ENCODE data around the gene SIDT2.

SIDT2 gene

GRCh38 chr11:117157507-117157906 is 21.0 kb upstream of the SIDT2 start:
- no peak for TF ChIP-seq CTCF (IDR thresholded peaks at IDR 0.05; ENCODE audit: low read depth, low read length)
- in situ Hi-C loops (cut with HindIII; ENCODE audit: low sequenced_read_pairs): no loop called here
- DNase-seq (ENCODE audit: low read depth, low spot score): no peak

GRCh38 chr11:117159892-117160291 is 18.7 kb upstream of the SIDT2 start:
- in situ Hi-C loops (cut with HindIII; ENCODE audit: low sequenced_read_pairs): no loop called here
- no peak overlapping the region for H3K4me3 ChIP-seq (ENCODE audit: low read depth, low read length)
- no peak for TF ChIP-seq CTCF (IDR thresholded peaks at IDR 0.05; ENCODE audit: low read depth, low read length)
- no peak for DNase-seq (ENCODE audit: low read depth, low spot score)

More at GRCh38 chr11:117157507-117157906, 21.0 kb upstream of the SIDT2 start:
- H3K4me3 ChIP-seq (ENCODE audit: low read depth, low read length): no peak overlapping the region

GRCh38 chr11:117160826-117161225 is 17.7 kb upstream of the SIDT2 start:
- in situ Hi-C loops (cut with HindIII; ENCODE audit: low sequenced_read_pairs): no loop called here
- no peak for TF ChIP-seq CTCF (IDR thresholded peaks at IDR 0.05; ENCODE audit: low read depth, low read length)
- DNase-seq (ENCODE audit: low read depth, low spot score): no peak
- H3K4me3 ChIP-seq (ENCODE audit: low read depth, low read length): no peak overlapping the region

GRCh38 chr11:117166491-117166890 is 12.1 kb upstream of the SIDT2 start:
- TF ChIP-seq CTCF (IDR thresholded peaks at IDR 0.05; ENCODE audit: low read depth, low read length): no peak
- in situ Hi-C loops (cut with HindIII; ENCODE audit: low sequenced_read_pairs): no loop called here
- DNase-seq (ENCODE audit: low read depth, low spot score): no peak
- no peak overlapping the region for H3K4me3 ChIP-seq (ENCODE audit: low read depth, low read length)

GRCh38 chr11:117169736-117170135 is 8.8 kb upstream of the SIDT2 start:
- no peak overlapping the region for H3K4me3 ChIP-seq (ENCODE audit: low read depth, low read length)
- in situ Hi-C loops (cut with HindIII; ENCODE audit: low sequenced_read_pairs): no loop called here
- TF ChIP-seq CTCF (IDR thresholded peaks at IDR 0.05; ENCODE audit: low read depth, low read length): no peak
- no peak for DNase-seq (ENCODE audit: low read depth, low spot score)

GRCh38 chr11:117170210-117170609 is 8.3 kb upstream of the SIDT2 start:
- in situ Hi-C loops (cut with HindIII; ENCODE audit: low sequenced_read_pairs): no loop called here
- H3K4me3 ChIP-seq (ENCODE audit: low read depth, low read length): no peak overlapping the region
- TF ChIP-seq CTCF (IDR thresholded peaks at IDR 0.05; ENCODE audit: low read depth, low read length): no peak
- no peak for DNase-seq (ENCODE audit: low read depth, low spot score)

GRCh38 chr11:117171007-117171403 is 7.5 kb upstream of the SIDT2 start:
- in situ Hi-C loops (cut with HindIII; ENCODE audit: low sequenced_read_pairs): no loop called here
- DNase-seq (ENCODE audit: low read depth, low spot score): no peak
- no peak overlapping the region for H3K4me3 ChIP-seq (ENCODE audit: low read depth, low read length)
- TF ChIP-seq CTCF (IDR thresholded peaks at IDR 0.05; ENCODE audit: low read depth, low read length): no peak

All from astrocyte of the spinal cord (primary cell).